Measurements from ENCODE around the gene FUBP1. TPM values are rescaled to one million over a fixed set of nuclear protein-coding genes. Genes with fewer than 3 reads are reported as not detected.

The FUBP1 gene
- total and polyA plus RNA-seq, 9 of the 15 experiments (the other 6 are each of a cell fraction or from before 2014, with no cell fraction given) = 104 to 294 (median 213) TPM

GRCh38 chr1:78003882-78004718, 25.2 kb upstream of the FUBP1 start (continued):
- no peak for TF ChIP-seq ATF2 (CRISPR knock-in tag; IDR thresholded peaks at IDR 0.05)
- no peak for TF ChIP-seq CREBBP (IDR thresholded peaks at IDR 0.05; ENCODE audit: low read depth, low read length)
- no peak for TF ChIP-seq HLTF (IDR thresholded peaks at IDR 0.05)
- TF ChIP-seq ZFP91 (CRISPR knock-in tag; IDR thresholded peaks at IDR 0.05) = no peak
- peak; percentile 68; the same call in 1 of the 2 replicates for TF ChIP-seq SLC30A9 (CRISPR knock-in tag; IDR thresholded peaks at IDR 0.05)
- TF ChIP-seq MIER1 (IDR thresholded peaks at IDR 0.05; ENCODE audit: low read depth) = no peak
- no peak for TF ChIP-seq SMARCB1 (IDR thresholded peaks at IDR 0.05; ENCODE audit: insufficient read length, low read depth)
- TF ChIP-seq ZNF76 (CRISPR knock-in tag; IDR thresholded peaks at IDR 0.05; ENCODE audit: borderline replicate concordance) = peak; percentile 70; the same call in 1 of the 2 replicates
- no peak for TF ChIP-seq DNMT1 (IDR thresholded peaks at IDR 0.05)
- peak; percentile 80 for TF ChIP-seq SFPQ (IDR thresholded peaks at IDR 0.05; ENCODE audit: low read depth, low read length)
- 0 out of 2 replicates have a peak, but pooled peaks have one; percentile 58 for TF ChIP-seq GATAD2B (IDR thresholded peaks at IDR 0.05; ENCODE audit: borderline replicate concordance)
- peak; percentile 56; the same call in 1 of the 2 replicates for TF ChIP-seq FOXK1 (CRISPR knock-in tag; IDR thresholded peaks at IDR 0.05; ENCODE audit: borderline replicate concordance)
- TF ChIP-seq ZBTB8A (IDR thresholded peaks at IDR 0.05; ENCODE audit: partially characterized antibody) = peak; percentile 92
- TF ChIP-seq MCM3 (IDR thresholded peaks at IDR 0.05) = no peak
- TF ChIP-seq MLX (CRISPR knock-in tag; conservative IDR thresholded peaks at IDR 0.05) = peak in 1 of 2 experiments; percentile 100; a peak in 2 of 4 replicates
- TF ChIP-seq XRCC5 (IDR thresholded peaks at IDR 0.05; ENCODE audit: low read depth, low read length) = no peak
- peak; percentile 76 for TF ChIP-seq ZNF239 (CRISPR knock-in tag; IDR thresholded peaks at IDR 0.05)
- TF ChIP-seq RUNX1 (IDR thresholded peaks at IDR 0.05; ENCODE audit: low read depth) = no peak
- TF ChIP-seq MBD1 (CRISPR knock-in tag; IDR thresholded peaks at IDR 0.05) = no peak
- peak; percentile 98 for TF ChIP-seq DLX4 (CRISPR knock-in tag; IDR thresholded peaks at IDR 0.05)
